Measurements from ENCODE around the gene CD300LB.

- no peak for TF ChIP-seq EP300 (IDR thresholded peaks at IDR 0.05)
- TF ChIP-seq CTCF (IDR thresholded peaks at IDR 0.05): no peak
Observed at GRCh38 chr17:74481621-74482020, 49.7 kb downstream of the CD300LB start.
